ENCODE data around the gene ST8SIA1. TPM values are rescaled to one million over a fixed set of nuclear protein-coding genes. Genes with fewer than 3 reads are reported as not detected.
"Not testable (repeated sequence)": the region's sequence is repeated elsewhere in the genome, so short reads cannot be mapped to it uniquely, and the experiment has no call there.

ST8SIA1 gene
- total RNA-seq, 1 donor from 2014 or later, result 1.8 TPM

GRCh38 chr12:22164139-22164538, 170.4 kb downstream of the ST8SIA1 start:
- H3K27ac Mint-ChIP-seq, result no peak overlapping the region
- Histone ChIP-seq H3F3A (ENCODE audit: low read depth) (no peaks in the 10 kb centered on the region), H4K20me1 (ENCODE audit: low read depth) (no peaks in the 10 kb centered on the region), H2AFZ (replicated peaks) (no peak overlapping the region), H3K36me3 (no peaks in the 10 kb centered on the region), H3K9ac (no peak overlapping the region), H3K4me3 (no peak overlapping the region), H3K9me3 (ENCODE audit: low read depth) (no peaks in the 10 kb centered on the region), H3K4me1 (no peaks in the 10 kb centered on the region), H3K27me3 (no peaks in the 10 kb centered on the region), H3K27ac (no peak overlapping the region), H3K79me2 (ENCODE audit: low read depth) (no peaks in the 10 kb centered on the region), H3K4me2 (no peak overlapping the region)
- no peaks in the 10 kb centered on the region for H3K4me1 Mint-ChIP-seq
- no peak for DNase-seq (ENCODE audit: low spot score)
- TF ChIP-seq EZH2phosphoT487 (IDR thresholded peaks at IDR 0.05), result no peak
- no peak for TF ChIP-seq CTCF (IDR thresholded peaks at IDR 0.05)
- TF ChIP-seq EZH2 (IDR thresholded peaks at IDR 0.05), result no peak
- H3K36me3 Mint-ChIP-seq, result no peaks in the 10 kb centered on the region
- H3K4me3 Mint-ChIP-seq, result no peak overlapping the region
- no peaks in the 10 kb centered on the region for H3K9me3 Mint-ChIP-seq
- no peaks in the 10 kb centered on the region for H3K27me3 Mint-ChIP-seq (ENCODE audit: insufficient read depth, low read depth)

- no peak for TF ChIP-seq EZH2phosphoT487 (IDR thresholded peaks at IDR 0.05)
- TF ChIP-seq EZH2 (IDR thresholded peaks at IDR 0.05), result no peak
- TF ChIP-seq CTCF (IDR thresholded peaks at IDR 0.05), result no peak
- Histone ChIP-seq H3K27me3 (no peaks in the 10 kb centered on the region), H3K27ac (no peak overlapping the region), H3K9ac (no peak overlapping the region), H2AFZ (replicated peaks) (no peak overlapping the region), H4K20me1 (ENCODE audit: low read depth) (no peaks in the 10 kb centered on the region), H3K79me2 (ENCODE audit: low read depth) (no peaks in the 10 kb centered on the region), H3K36me3 (no peaks in the 10 kb centered on the region), H3K9me3 (ENCODE audit: low read depth) (no peaks in the 10 kb centered on the region), H3F3A (ENCODE audit: low read depth) (no peaks in the 10 kb centered on the region), H3K4me2 (no peak overlapping the region), H3K4me1 (no peaks in the 10 kb centered on the region), H3K4me3 (no peak overlapping the region)
- no peak for DNase-seq (ENCODE audit: low spot score)
- H3K4me3 Mint-ChIP-seq, result no peak overlapping the region
- no peak overlapping the region for H3K27ac Mint-ChIP-seq
- H3K4me1 Mint-ChIP-seq, result no peaks in the 10 kb centered on the region
- no peaks in the 10 kb centered on the region for H3K36me3 Mint-ChIP-seq
- H3K27me3 Mint-ChIP-seq (ENCODE audit: insufficient read depth, low read depth), result no peaks in the 10 kb centered on the region
- H3K9me3 Mint-ChIP-seq, result no peaks in the 10 kb centered on the region
Observed at GRCh38 chr12:22163594-22163993, 170.9 kb downstream of the ST8SIA1 start.

DNA sequence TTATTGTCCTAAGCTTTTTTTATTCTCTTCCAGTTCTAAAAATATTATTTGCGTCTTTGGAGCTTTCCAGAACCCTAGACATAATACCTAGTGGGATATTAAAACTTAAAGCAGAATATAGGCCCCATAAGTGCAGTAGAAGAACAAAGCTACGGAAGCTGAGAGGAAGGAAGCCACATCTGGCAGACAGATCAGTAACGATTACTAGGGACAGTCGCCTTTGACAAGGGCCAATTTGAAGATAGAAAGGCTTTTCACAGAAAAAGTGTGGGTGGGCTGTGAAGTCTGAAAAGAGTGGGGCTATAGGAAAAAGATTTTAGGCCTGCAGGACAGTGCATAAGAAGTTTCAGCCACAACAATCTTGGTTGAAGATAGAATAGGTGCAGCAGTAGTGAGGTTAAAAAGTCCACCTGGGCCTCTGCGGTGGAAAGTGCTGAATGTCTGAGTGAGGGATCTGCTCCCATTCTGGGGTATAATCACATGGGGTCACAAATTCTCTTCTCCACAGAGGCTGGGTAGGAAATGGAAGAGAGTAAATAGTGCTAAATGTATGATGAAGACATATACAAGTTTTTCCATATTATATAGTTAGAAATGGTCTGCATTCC, 174.0 kb downstream of the ST8SIA1 start:
- Mint-ChIP-seq H3K4me3 (no peak overlapping the region), H3K4me1 (no peaks in the 10 kb centered on the region), H3K27ac (no peak overlapping the region), H3K9me3 (no peaks in the 10 kb centered on the region), H3K27me3 (ENCODE audit: insufficient read depth, low read depth) (no peaks in the 10 kb centered on the region), H3K36me3 (no peaks in the 10 kb centered on the region)
- Histone ChIP-seq H3K4me1 (no peaks in the 10 kb centered on the region), H3K9me3 (ENCODE audit: low read depth) (no peaks in the 10 kb centered on the region), H3K27me3 (no peaks in the 10 kb centered on the region), H2AFZ (replicated peaks) (no peak overlapping the region), H3K79me2 (ENCODE audit: low read depth) (no peaks in the 10 kb centered on the region), H4K20me1 (ENCODE audit: low read depth) (no peaks in the 10 kb centered on the region), H3K27ac (no peak overlapping the region), H3K36me3 (no peaks in the 10 kb centered on the region), H3K9ac (no peak overlapping the region), H3F3A (ENCODE audit: low read depth) (no peaks in the 10 kb centered on the region), H3K4me2 (no peak overlapping the region), H3K4me3 (no peak overlapping the region)
- TF ChIP-seq CTCF (IDR thresholded peaks at IDR 0.05) (no peak), EZH2 (IDR thresholded peaks at IDR 0.05) (no peak), EZH2phosphoT487 (IDR thresholded peaks at IDR 0.05) (no peak)
- DNase-seq (ENCODE audit: low spot score), result no peak

GRCh38 chr12:22149286-22149685, 185.2 kb downstream of the ST8SIA1 start:
- not testable (repeated sequence) for H3K36me3 Mint-ChIP-seq; H3K79me2 ChIP-seq (ENCODE audit: low read depth); H3K4me1 Mint-ChIP-seq; H3K4me2 ChIP-seq; H3K27ac Mint-ChIP-seq; H3F3A ChIP-seq (ENCODE audit: low read depth); H3K4me3 ChIP-seq; H3K9ac ChIP-seq; H3K27me3 ChIP-seq; H3K4me3 Mint-ChIP-seq; H3K36me3 ChIP-seq; H2AFZ ChIP-seq (replicated peaks); H3K27ac ChIP-seq; H3K27me3 Mint-ChIP-seq (ENCODE audit: insufficient read depth, low read depth); H3K9me3 ChIP-seq (ENCODE audit: low read depth); H4K20me1 ChIP-seq (ENCODE audit: low read depth); H3K9me3 Mint-ChIP-seq; H3K4me1 ChIP-seq; DNase-seq (ENCODE audit: low spot score)

- H3K36me3 Mint-ChIP-seq, result not testable (repeated sequence)
Observed at GRCh38 chr12:22146686-22147085, 187.8 kb downstream of the ST8SIA1 start.

More at GRCh38 chr12:22146686-22147085, 187.8 kb downstream of the ST8SIA1 start:
- H3K9me3 Mint-ChIP-seq; H3K4me2 ChIP-seq; H3K9me3 ChIP-seq (ENCODE audit: low read depth); H3K27ac Mint-ChIP-seq; H2AFZ ChIP-seq (replicated peaks); H3K36me3 ChIP-seq; H4K20me1 ChIP-seq (ENCODE audit: low read depth); H3K4me3 ChIP-seq; H3F3A ChIP-seq (ENCODE audit: low read depth); H3K4me1 Mint-ChIP-seq; H3K4me1 ChIP-seq; H3K79me2 ChIP-seq (ENCODE audit: low read depth); DNase-seq (ENCODE audit: low spot score); H3K27me3 Mint-ChIP-seq (ENCODE audit: insufficient read depth, low read depth); H3K9ac ChIP-seq; H3K27ac ChIP-seq; H3K4me3 Mint-ChIP-seq; H3K27me3 ChIP-seq: not testable (repeated sequence)

Measured in neural progenitor cell (in vitro differentiated cells).